ENCODE results near the gene SCEL.

- TF ChIP-seq, protein P1, sequence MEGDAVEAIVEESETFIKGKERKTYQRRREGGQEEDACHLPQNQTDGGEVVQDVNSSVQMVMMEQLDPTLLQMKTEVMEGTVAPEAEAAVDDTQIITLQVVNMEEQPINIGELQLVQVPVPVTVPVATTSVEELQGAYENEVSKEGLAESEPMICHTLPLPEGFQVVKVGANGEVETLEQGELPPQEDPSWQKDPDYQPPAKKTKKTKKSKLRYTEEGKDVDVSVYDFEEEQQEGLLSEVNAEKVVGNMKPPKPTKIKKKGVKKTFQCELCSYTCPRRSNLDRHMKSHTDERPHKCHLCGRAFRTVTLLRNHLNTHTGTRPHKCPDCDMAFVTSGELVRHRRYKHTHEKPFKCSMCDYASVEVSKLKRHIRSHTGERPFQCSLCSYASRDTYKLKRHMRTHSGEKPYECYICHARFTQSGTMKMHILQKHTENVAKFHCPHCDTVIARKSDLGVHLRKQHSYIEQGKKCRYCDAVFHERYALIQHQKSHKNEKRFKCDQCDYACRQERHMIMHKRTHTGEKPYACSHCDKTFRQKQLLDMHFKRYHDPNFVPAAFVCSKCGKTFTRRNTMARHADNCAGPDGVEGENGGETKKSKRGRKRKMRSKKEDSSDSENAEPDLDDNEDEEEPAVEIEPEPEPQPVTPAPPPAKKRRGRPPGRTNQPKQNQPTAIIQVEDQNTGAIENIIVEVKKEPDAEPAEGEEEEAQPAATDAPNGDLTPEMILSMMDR (IDR thresholded peaks at IDR 0.05): no peak
- TF ChIP-seq EP300 (IDR thresholded peaks at IDR 0.05) (no peak), POLR2AphosphoS5 (IDR thresholded peaks at IDR 0.05) (no peak)
These were observed 10.3 kb downstream of the SCEL start for GRCh38 chr13:77545626-77546412.
